Right cardiac atrium (tissue), 5 donors: ENCODE results near the gene CTTNBP2. TPM values are rescaled to one million over a fixed set of nuclear protein-coding genes. Genes with fewer than 3 reads are reported as not detected.

ENCODE experiments used
- ATAC-seq, 2 donors: fragments of 200-7000 bp; cut with Tn5 transposase; one replicate each; pipeline versions ENCODE4 v1.8.0 to v1.9.1; 2020; ENCODE audit warnings: moderate library complexity in 2 of 2, mild to moderate bottlenecking in 1 of 2
- DNase-seq, 3 donors: peaks; one replicate each; pipeline ENCODE4 v3.0.0-alpha.2; 2020
- H3K27ac ChIP-seq: one replicate; pipeline ENCODE4 v1.5.1; 2013; ENCODE audit warnings: mild to moderate bottlenecking, low read length, control low read depth, moderate library complexity
- H3K27me3 ChIP-seq: one replicate; pipeline ENCODE4 v1.6.1; 2013; ENCODE audit not compliant: control insufficient read depth, insufficient read depth
- H3K4me1 ChIP-seq: one replicate; pipeline ENCODE4 v1.6.1; 2013; ENCODE audit warnings: low read length; ENCODE audit not compliant: control insufficient read depth, insufficient read depth
- H3K4me3 ChIP-seq: one replicate; pipeline ENCODE4 v1.5.1; 2013; ENCODE audit warnings: low read length, control low read depth
- H3K9me3 ChIP-seq: one replicate; pipeline ENCODE4 v1.6.1; 2013; ENCODE audit warnings: low read length; ENCODE audit not compliant: control insufficient read depth
- WGBS: extraction: QIAGEN DNeasy Blood & Tissue Kit; methylation state at CpG from one replicate; pipeline ENCODE4 v1.1.7; 2013; 5-methylcytosine and 5-hydroxymethylcytosine counted together
- intact Hi-C, 4 donors: fragments of 100-400 bp; cut with DNase I; formaldehyde crosslinking; loops; one replicate each; pipeline versions ENCODE4 v1.11.0 to v1.14.0; 2022 to 2023
- long read RNA-seq, 4 donors: library from polyadenylated mRNA; unstranded; transcript quantifications; one replicate each; pipeline ENCODE4 v2.0.0, GENCODE V29; 2020 to 2021
- polyA plus RNA-seq: library from polyadenylated mRNA; stranded (reverse); fragments of 200-250 nt; gene quantifications from one replicate; pipeline ENCODE4 v1.2.3, GENCODE V29; 2013
- total RNA-seq, 4 donors: library from RNA; stranded (reverse); fragmentation: NEBNext Ultra II Directional; extraction: Animal tissue kit (Norgen Biotek cat#: 25700); gene quantifications; one replicate each; pipeline ENCODE4 v1.2.1, GENCODE V29; 2021
- donor health status: healthy with polysubstance abuse.
- donor health status: DM: no; HTN: yes; CAD: no.
- donor health status: DM: no; HTN: no; CAD: no.
- donor health status: DM: no; HTN: yes; CAD: no; lungs with severe emphysema.
- donor health status: DM: yes; HTN: yes; CAD: no.

Gene CTTNBP2
- total RNA-seq (1 to 10 TPM; 4.1 to 5.5 (median 4.4) TPM), polyA plus RNA-seq (2.0 TPM)
- long read RNA-seq, donor 1, result 0 reads
- long read RNA-seq, donor 2, partial matches to known transcripts, result 1 of 1 reads
- long read RNA-seq, donor 2, other reads (novel, unspliced or antisense), result 0 of 1 reads
- long read RNA-seq, donor 3, partial matches to known transcripts, result 4 of 5 reads
- long read RNA-seq, donor 3, other reads (novel, unspliced or antisense), result 1 of 5 reads
- long read RNA-seq, donor 4, result 0 reads

- 2% methylated on average over 87 of the region's 87 CpGs for WGBS
These were observed at the start of gene CTTNBP2 for GRCh38 chr7:117873310-117874190. Gene CTTNBP2 (minus strand): TSS chr7:117873441. CDS start chr7:117873415, 26 bp downstream.

GRCh38 chr7:117916309-117916708, 43.1 kb upstream of the CTTNBP2 start:
- no peak overlapping the region for H3K27ac ChIP-seq
- 91% methylated on average over 2 of the region's 2 CpGs for WGBS
- H3K9me3 ChIP-seq, result no peaks in the 10 kb centered on the region
- intact Hi-C loops, result no loop called here
- H3K27me3 ChIP-seq, result no peaks in the 10 kb centered on the region
- DNase-seq (no peak), ATAC-seq (no peak)
- no peak overlapping the region for H3K4me3 ChIP-seq
- H3K4me1 ChIP-seq, result no peaks in the 10 kb centered on the region

More at GRCh38 chr7:117873310-117874190, at the start of gene CTTNBP2:
- Histone ChIP-seq H3K4me1 (no peaks in the 10 kb centered on the region), H3K9me3 (no peaks in the 10 kb centered on the region), H3K27me3 (no peaks in the 10 kb centered on the region), H3K4me3 (peak within 1 kb of the TSS; percentile 76), H3K27ac (no peak within 1 kb of the TSS)
- peak; percentile 87 to 90 for ATAC-seq
- intact Hi-C loops, result loop anchor here in 2 of 4 donors (10.0 kb wide), 1 partner anchor 129 kb away; no protein-coding TSS in a partner anchor
- peak; percentile 69 to 87 (median 86) for DNase-seq

- Histone ChIP-seq H3K4me1 (no peaks in the 10 kb centered on the region), H3K4me3 (no peak overlapping the region), H3K9me3 (no peaks in the 10 kb centered on the region), H3K27me3 (no peaks in the 10 kb centered on the region), H3K27ac (no peak overlapping the region)
- intact Hi-C loops, result no loop called here
- DNase-seq, result no peak
- ATAC-seq, result no peak
- 81% methylated on average over 2 of the region's 2 CpGs for WGBS
These were observed 39.2 kb upstream of the CTTNBP2 start for GRCh38 chr7:117912421-117912820.

- 81% methylated on average over 3 of the region's 3 CpGs for WGBS
- intact Hi-C loops, result no loop called here
- no peaks in the 10 kb centered on the region for H3K9me3 ChIP-seq
- no peaks in the 10 kb centered on the region for H3K4me1 ChIP-seq
- ATAC-seq (no peak), DNase-seq (no peak)
- H3K27me3 ChIP-seq, result no peaks in the 10 kb centered on the region
- no peak overlapping the region for H3K4me3 ChIP-seq
- H3K27ac ChIP-seq, result no peak overlapping the region
These were observed 35.0 kb upstream of the CTTNBP2 start for GRCh38 chr7:117908031-117908795.

- Histone ChIP-seq H3K9me3 (no peaks in the 10 kb centered on the region), H3K4me1 (no peaks in the 10 kb centered on the region), H3K4me3 (no peak overlapping the region), H3K27ac (no peak overlapping the region), H3K27me3 (no peaks in the 10 kb centered on the region)
- ATAC-seq (no peak), DNase-seq (no peak)
- 71% methylated on average over 4 of the region's 4 CpGs for WGBS
- intact Hi-C loops, result no loop called here
These were observed 33.9 kb upstream of the CTTNBP2 start for GRCh38 chr7:117907049-117907640.

- WGBS, result 74% methylated on average over 5 of the region's 5 CpGs
- no peak overlapping the region for H3K4me3 ChIP-seq
- intact Hi-C loops, result no loop called here
- ATAC-seq (no peak), DNase-seq (no peak)
- H3K27me3 ChIP-seq, result no peaks in the 10 kb centered on the region
- H3K4me1 ChIP-seq, result no peaks in the 10 kb centered on the region
- no peaks in the 10 kb centered on the region for H3K9me3 ChIP-seq
- H3K27ac ChIP-seq, result no peak overlapping the region
These were observed 29.2 kb upstream of the CTTNBP2 start for GRCh38 chr7:117902314-117902889.

GRCh38 chr7:117901089-117901797, 28.0 kb upstream of the CTTNBP2 start:
- intact Hi-C loops, result no loop called here
- DNase-seq (no peak), ATAC-seq (no peak)
- no peak overlapping the region for H3K4me3 ChIP-seq
- H3K4me1 ChIP-seq, result no peaks in the 10 kb centered on the region
- H3K27ac ChIP-seq, result no peak overlapping the region
- H3K9me3 ChIP-seq, result no peaks in the 10 kb centered on the region
- no peaks in the 10 kb centered on the region for H3K27me3 ChIP-seq
- WGBS, result 85% methylated on average over 5 of the region's 5 CpGs

- Histone ChIP-seq H3K9me3 (no peaks in the 10 kb centered on the region), H3K27me3 (no peaks in the 10 kb centered on the region), H3K27ac (no peak overlapping the region), H3K4me1 (no peaks in the 10 kb centered on the region), H3K4me3 (no peak overlapping the region)
- no peak for DNase-seq
- intact Hi-C loops, result no loop called here
- no peak for ATAC-seq
These were observed 23.1 kb upstream of the CTTNBP2 start for GRCh38 chr7:117896339-117896738.

GRCh38 chr7:117895276-117895675, 22.0 kb upstream of the CTTNBP2 start:
- H3K4me3 ChIP-seq, result no peak overlapping the region
- H3K9me3 ChIP-seq, result no peaks in the 10 kb centered on the region
- no peaks in the 10 kb centered on the region for H3K27me3 ChIP-seq
- ATAC-seq (no peak), DNase-seq (no peak)
- intact Hi-C loops, result no loop called here
- H3K4me1 ChIP-seq, result no peaks in the 10 kb centered on the region
- no peak overlapping the region for H3K27ac ChIP-seq
- WGBS, result 82% methylated on average over 3 of the region's 3 CpGs

GRCh38 chr7:117894037-117894436, 20.8 kb upstream of the CTTNBP2 start:
- H3K4me1 ChIP-seq, result no peaks in the 10 kb centered on the region
- ATAC-seq, result no peak
- DNase-seq, result no peak
- H3K27me3 ChIP-seq, result no peaks in the 10 kb centered on the region
- H3K9me3 ChIP-seq, result no peaks in the 10 kb centered on the region
- WGBS, result 94% methylated on average over 1 of the region's 1 CpG
- intact Hi-C loops, result no loop called here
- no peak overlapping the region for H3K27ac ChIP-seq
- no peak overlapping the region for H3K4me3 ChIP-seq
